HG03060 (cell line): ENCODE data around the gene PPP2R2C.

Experiments
- ATAC-seq: cut with Tn5 transposase; IDR thresholded peaks from one replicate; pipeline ENCODE4 v1.9.1; 2021; ENCODE audit warnings: low read depth, moderate number of reproducible peaks; ENCODE audit not compliant: unreplicated experiment

Gene PPP2R2C

GRCh38 chr4:6349896-6350603 lies 122.4 kb downstream of the PPP2R2C start:
- ATAC-seq, result no peak

- no peak for ATAC-seq
Measured at GRCh38 chr4:6348408-6348807, 124.0 kb downstream of the PPP2R2C start.

- ATAC-seq, result no peak
Measured at GRCh38 chr4:6347511-6348045, 124.8 kb downstream of the PPP2R2C start.

- no peak for ATAC-seq
Measured at GRCh38 chr4:6346373-6347110, 125.9 kb downstream of the PPP2R2C start.

- no peak for ATAC-seq
Measured at GRCh38 chr4:6345866-6346265, 126.5 kb downstream of the PPP2R2C start.

- ATAC-seq, result no peak
Measured at GRCh38 chr4:6345096-6345830, 127.2 kb downstream of the PPP2R2C start.

- ATAC-seq, result no peak
Measured at GRCh38 chr4:6343939-6344408, 128.4 kb downstream of the PPP2R2C start.

- no peak for ATAC-seq
Measured at GRCh38 chr4:6342530-6343293, 129.7 kb downstream of the PPP2R2C start.

- ATAC-seq, result no peak
Measured at GRCh38 chr4:6341696-6342095, 130.7 kb downstream of the PPP2R2C start.

- no peak for ATAC-seq
Measured at GRCh38 chr4:6340446-6341015, 131.9 kb downstream of the PPP2R2C start.

- no peak for ATAC-seq
Measured at GRCh38 chr4:6339818-6340445, 132.5 kb downstream of the PPP2R2C start.

- ATAC-seq, result no peak
Measured at GRCh38 chr4:6338951-6339817, 133.2 kb downstream of the PPP2R2C start.

- no peak for ATAC-seq
Measured at GRCh38 chr4:6338175-6338950, 134.1 kb downstream of the PPP2R2C start.

- no peak for ATAC-seq
Measured at GRCh38 chr4:6337331-6337935, 135.0 kb downstream of the PPP2R2C start.

- no peak for ATAC-seq
Measured at GRCh38 chr4:6336166-6336565, 136.2 kb downstream of the PPP2R2C start.

GRCh38 chr4:6335040-6335590 lies 137.3 kb downstream of the PPP2R2C start:
- ATAC-seq, result no peak
